GM18511 (cell line): Measurements from ENCODE around the gene RBM33.

Experiments used
- ATAC-seq: cut with Tn5 transposase; IDR thresholded peaks from one replicate; pipeline ENCODE4 v1.9.1; 2021; ENCODE audit warnings: mild to moderate bottlenecking, moderate library complexity; ENCODE audit not compliant: unreplicated experiment

RBM33 gene

GRCh38 chr7:155804897-155805825 is 160.7 kb downstream of the RBM33 start:
- ATAC-seq = peak; percentile 48

- no peak for ATAC-seq
These were observed 161.3 kb downstream of the RBM33 start for GRCh38 chr7:155805826-155806095.

GRCh38 chr7:155806096-155806871 is 161.8 kb downstream of the RBM33 start:
- no peak for ATAC-seq

- no peak for ATAC-seq
These were observed 162.7 kb downstream of the RBM33 start for GRCh38 chr7:155807065-155807671.

GRCh38 chr7:155807789-155808548 is 163.5 kb downstream of the RBM33 start:
- ATAC-seq = peak; percentile 33

GRCh38 chr7:155808549-155809331 is 164.3 kb downstream of the RBM33 start:
- peak; percentile 36 for ATAC-seq

GRCh38 chr7:155809332-155809946 is 165.0 kb downstream of the RBM33 start:
- no peak for ATAC-seq

- no peak for ATAC-seq
These were observed 165.7 kb downstream of the RBM33 start for GRCh38 chr7:155809947-155810769.

GRCh38 chr7:155810770-155811559 is 166.5 kb downstream of the RBM33 start:
- ATAC-seq = no peak

- ATAC-seq = no peak
These were observed 167.1 kb downstream of the RBM33 start for GRCh38 chr7:155811560-155811894.

- ATAC-seq = no peak
These were observed 167.7 kb downstream of the RBM33 start, which contains the start of gene SHH for GRCh38 chr7:155811895-155812761. Gene SHH, minus strand, starts transcription at chr7:155812463. Its CDS starts 341 bp downstream, at chr7:155812122.

GRCh38 chr7:155813125-155813524 is 168.7 kb downstream of the RBM33 start:
- ATAC-seq = no peak

GRCh38 chr7:155813546-155814315 is 169.3 kb downstream of the RBM33 start:
- ATAC-seq = no peak

- ATAC-seq = peak; percentile 12
These were observed 170.1 kb downstream of the RBM33 start for GRCh38 chr7:155814316-155815276.
